GM21515 (cell line): ENCODE data around the gene EFHD1.

Source experiments
- ATAC-seq: cut with Tn5 transposase; IDR thresholded peaks from one replicate; pipeline ENCODE4 v1.9.1; 2021; ENCODE audit not compliant: unreplicated experiment

The EFHD1 gene, protein sequence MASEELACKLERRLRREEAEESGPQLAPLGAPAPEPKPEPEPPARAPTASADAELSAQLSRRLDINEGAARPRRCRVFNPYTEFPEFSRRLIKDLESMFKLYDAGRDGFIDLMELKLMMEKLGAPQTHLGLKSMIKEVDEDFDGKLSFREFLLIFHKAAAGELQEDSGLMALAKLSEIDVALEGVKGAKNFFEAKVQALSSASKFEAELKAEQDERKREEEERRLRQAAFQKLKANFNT

DNA sequence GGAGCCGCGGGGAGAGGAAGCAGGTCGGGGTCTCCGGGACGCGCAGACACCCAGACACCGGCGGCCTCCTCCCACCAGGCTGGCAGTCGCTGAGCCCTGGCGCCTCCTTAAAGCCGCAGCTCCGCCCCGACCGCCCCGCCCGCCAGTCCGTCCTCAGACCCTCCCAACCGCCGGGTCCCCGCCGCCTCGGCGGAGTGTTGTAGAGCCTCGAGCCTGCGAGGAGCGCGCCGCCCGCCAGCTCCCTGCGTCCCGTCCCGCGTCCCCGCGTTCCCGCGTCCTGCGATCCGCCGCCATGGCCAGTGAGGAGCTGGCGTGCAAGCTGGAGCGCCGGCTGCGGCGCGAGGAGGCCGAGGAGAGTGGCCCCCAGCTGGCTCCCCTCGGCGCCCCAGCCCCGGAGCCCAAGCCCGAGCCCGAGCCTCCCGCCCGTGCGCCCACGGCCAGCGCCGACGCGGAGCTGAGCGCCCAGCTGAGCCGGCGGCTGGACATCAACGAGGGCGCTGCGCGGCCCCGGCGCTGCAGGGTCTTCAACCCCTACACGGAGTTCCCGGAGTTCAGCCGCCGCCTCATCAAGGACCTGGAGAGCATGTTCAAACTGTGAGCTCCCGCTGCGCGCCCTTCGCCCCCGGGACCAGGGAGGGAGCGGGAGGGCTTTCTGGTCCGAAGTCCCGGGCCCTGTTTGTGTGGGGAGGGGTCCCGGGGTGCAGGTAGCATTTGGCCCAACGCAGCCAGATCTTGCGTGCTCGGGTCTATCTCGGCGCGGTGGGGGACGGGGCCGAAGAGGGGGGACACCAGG is at the start of gene EFHD1:
Gene EFHD1, plus strand, starts transcription at position 192 of the 793 bp plus-strand sequence. Its CDS starts 101 bp downstream, at position 293.
- ATAC-seq, result no peak

DNA sequence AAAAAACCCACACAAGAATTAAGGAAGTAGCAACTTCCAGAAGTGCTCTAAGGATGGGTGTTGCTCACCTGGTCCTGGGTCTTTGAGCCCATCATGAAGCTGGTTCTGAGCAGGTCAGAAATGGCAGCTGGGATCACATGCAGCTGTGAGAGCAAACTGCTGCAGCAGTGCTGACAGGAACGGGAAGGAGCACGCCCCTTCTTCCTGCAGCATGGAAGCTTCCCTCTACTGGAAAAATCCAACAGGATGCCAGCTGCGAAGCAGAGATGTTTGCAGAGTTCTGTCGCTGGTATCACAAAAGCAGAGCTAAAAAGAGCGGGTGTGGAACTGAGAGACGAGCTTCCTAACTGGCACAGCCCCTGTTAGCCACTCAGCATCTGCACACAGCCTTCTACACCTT is 49.2 kb upstream of the EFHD1 start:
- ATAC-seq, result no peak

DNA sequence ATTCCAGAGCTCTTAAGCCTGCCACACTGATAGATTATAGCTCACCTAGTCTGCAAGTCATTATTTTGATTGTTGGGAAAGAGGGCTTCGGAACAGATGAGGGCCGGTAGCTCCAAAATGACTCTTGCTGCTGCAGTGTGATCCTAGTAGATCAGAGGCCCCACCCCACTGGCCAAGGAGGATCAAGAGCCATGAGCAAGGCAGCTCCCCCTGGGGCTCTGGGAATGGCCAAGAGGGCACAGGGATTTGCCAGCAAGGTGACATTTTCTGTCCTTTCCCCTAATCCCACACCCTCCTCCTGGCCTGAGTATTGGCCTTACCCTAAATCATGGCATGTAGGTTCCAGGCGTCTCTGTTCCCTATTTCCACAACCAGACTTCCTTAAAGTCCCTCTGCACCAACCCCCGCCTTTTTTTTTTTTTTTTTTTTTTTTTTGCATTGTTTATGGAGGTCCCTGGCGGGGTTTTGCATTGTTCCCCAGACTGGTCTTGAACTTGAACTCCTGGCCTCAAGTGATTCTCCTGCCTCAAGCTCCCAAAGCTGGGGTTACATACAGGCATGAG is 46.4 kb upstream of the EFHD1 start:
- ATAC-seq, result no peak

DNA sequence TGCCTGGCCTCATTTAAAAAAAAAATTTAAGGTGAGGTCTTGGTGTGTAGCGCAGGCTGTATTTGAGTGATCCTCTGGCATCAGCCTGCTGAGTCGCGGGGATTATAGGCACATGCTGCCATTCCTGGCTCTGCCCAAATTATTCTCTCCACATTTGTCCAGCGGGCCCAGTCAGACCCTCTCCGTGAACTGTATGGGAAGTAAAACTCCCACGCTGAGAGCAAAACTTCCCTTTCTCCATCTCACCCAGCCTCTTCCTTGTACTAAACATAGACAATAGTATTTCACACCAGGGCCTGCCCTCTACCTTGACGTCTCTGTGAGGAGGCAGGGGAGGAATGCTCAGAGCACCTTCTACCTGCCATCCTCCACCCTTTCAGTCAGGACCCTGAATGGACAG is 45.9 kb upstream of the EFHD1 start:
- no peak for ATAC-seq

DNA sequence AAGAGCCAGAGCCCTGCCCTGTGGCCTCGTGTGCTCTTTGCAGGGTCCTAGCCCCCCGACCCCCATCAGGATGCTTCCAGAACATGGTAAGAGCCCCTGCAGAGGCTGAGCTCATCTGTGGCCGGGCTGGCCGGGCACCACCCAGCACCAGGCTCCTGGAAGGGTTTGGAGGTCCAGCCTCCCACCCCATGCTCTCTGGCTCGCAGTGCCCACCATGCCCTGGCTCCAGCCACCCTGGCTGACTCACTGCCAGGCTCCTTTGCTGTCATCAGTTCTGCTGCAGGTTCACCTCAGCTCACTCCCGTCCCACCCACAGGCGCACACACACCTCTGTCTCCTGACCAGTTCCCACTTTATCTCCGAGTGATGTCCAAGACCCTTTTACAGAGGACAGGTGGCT is 45.4 kb upstream of the EFHD1 start:
- ATAC-seq, result no peak

DNA sequence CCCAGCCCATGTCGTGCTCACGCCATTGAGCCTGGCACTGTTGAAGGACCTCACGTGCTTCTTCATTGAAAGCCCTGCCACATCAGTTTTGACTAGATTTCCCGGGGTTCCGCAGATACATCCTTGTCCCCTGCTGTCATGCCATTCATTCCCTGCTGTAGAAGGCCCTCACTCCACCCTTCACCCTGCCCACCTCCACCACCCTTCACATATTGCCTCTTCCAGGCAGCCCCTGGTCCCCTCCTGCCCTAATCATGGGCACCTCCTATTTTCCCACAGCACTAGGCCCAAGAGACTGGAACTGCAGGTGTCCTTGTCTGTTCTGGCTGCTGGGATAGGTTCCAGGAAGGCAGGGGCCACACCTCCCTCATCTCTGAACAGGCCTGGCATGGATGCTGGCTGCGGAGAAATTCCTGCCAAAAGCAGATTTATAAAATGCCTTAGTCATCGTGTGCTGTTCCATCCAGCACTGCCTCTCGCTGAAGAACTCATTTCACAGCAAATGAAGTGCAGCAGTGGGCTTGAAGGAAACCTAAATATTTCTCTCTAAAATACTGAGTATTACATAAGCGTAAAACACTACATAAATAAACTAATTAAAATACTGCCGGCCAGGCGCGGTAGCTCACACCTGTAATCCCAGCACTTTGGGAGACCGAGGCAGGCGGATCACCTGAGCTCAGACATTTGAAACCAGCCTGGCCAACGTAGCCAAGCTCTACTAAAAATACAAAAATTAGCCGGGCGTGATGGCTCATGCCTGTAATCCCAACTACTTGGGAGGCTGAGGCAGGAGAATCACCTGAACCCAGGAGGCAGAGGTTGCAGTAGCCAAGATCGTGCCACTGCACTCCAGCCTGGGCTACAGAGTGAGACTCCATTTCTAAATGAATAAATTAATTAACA is 44.5 kb upstream of the EFHD1 start:
- ATAC-seq, result no peak

DNA sequence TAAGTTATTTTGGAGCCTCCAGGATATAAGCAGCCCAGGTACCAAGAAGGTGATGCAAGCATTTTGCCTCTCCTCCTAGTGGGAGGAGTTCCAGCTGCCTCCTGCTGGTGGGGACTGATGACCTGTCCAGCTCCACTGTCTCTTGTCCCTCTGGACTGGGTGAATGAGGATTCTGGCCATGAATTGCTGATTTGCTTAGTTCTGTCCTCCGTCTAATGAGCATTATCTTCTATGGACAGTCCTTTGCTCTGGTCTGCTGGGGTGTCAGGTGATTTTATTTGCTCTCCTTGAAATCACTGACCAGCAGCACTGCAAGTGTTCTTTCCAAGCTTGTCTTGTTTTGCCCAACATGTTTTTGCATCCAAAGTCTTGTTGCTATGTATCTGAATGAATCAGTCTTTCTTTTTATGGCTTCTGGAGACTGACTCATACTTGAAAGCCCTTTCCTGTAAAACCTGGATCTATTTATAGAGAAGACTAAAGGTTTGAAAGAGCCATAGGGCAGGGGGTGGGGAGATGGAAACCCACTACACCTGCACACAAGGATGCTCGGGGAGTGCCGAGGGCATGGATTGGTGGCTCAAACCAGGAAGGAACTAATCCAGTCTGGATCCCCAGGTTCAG is 40.5 kb upstream of the EFHD1 start:
- ATAC-seq, result no peak

DNA sequence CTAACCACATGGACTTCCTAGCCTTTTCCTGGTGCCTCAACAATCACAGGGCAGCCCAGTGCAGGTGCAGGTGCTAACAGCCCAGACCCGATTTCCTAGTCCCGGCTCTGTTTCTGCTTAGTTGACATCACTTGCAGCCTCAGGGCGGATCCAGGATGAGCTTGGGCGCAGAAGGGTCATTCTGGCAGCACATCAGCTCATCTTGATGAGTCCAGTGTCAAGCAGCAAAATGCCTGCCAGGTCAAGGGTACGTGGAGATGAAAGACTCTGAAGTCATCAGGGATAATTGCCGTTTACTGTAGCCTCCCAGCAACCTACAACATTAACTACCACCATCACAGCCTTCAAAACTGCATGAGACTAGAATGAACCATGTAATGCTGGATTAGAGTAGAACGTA is 39.4 kb upstream of the EFHD1 start:
- no peak for ATAC-seq

DNA sequence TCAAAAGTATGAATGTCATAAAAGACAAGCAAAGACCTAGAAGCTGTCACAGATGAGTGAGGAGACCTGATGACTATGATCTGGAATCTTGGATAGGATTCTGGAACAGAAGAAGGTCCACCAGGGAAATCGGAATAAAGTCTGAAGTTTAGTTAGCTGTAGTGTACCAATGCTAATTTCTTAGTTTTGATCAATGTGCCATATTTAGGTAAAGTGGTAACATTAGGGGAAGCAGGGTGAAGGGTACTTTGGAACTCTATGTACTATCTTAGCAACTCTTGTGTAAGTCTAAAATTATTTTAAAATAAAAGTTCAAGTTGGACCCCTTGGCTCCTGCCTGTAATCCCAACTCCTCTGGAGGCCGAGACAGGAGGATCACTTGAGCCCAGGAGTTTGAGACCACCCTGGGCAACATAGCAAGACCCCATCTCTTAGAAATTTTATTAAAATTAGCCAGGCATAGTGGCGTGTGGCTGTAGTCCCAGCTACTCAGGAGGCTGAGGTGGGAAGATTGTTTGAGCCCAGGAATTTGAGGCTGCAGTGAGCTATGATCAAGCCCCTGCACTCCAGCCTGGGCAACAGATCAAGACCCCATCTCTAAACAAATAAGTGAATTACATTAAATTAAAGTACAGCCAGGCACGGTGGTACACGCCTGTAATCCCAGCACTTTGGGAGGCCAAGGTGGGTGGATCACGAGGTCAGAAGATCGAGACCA is 35.9 kb upstream of the EFHD1 start:
- no peak for ATAC-seq

DNA sequence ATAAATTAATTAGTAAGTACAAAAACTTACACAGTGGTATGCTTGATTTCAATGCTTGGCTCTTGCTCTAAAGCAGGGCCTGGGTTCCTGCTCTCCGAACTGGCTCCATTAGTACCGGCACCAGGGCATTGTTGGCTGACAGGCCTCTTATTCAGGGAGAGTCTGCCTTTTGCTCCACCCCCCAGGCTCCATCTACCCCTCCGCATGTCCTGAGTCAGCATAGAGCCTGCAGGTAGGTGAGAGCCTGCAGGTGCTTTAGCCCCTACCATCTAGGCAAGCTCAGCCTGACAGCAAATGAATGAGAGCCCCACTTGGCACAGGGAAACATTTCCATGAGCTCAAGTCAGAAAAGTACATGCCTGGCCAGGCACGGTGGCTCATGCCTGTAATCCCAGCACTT is 35.1 kb upstream of the EFHD1 start:
- ATAC-seq, result no peak

DNA sequence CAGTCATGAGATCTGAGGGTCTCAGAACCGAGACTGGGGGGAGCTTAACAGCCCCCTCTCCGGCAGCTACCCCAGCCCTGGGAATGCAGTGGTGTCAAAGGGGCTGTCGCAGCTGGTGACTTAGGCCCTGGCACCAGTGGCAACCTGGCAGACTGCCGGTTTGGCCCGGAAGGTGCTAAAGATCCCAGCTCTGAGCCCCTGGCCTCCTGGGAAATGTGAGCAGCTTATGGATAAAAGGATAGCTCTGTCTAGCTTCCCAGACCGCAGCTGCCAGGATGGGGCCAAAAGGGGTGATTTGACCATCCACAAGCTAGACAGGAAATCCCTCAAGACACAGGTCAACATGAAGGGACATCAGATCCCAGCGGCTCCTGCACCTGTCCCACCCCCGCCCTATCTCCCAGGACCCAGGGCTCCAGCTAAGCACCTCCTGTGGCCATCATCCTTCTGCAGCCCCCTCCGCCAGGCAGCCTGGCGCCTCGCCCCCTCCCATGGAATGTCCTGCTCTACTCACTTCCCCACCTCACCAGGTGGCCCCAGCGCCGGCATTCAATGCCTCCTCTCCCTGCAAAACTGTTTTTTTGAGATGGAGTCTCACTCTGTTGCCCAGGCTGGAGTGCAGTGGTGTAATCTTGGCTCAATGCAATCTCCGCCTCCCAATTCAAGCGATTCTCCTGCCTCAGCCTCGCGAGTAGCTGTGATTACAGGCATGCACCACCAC is 33.2 kb upstream of the EFHD1 start:
- no peak for ATAC-seq

DNA sequence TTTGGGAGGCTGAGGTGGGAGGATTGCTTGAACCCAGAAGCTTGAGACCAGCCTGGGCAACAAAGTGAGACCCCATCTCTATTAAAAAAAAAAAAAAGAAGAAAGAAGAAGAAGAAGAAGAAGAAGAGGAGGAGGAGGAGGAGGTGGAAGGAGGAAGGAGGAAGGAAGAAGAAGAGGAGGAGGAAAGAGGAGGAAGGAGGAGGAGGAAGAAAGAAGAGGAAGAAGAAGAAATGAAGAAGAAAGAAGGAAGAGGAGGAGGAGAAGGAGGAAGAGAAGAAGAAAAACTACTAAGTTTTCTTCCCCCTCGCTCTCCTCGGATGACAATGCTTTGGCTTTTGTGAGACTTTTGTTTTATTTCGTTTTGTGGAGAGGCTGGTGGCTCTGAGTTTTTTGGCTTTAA is 30.1 kb upstream of the EFHD1 start:
- no peak for ATAC-seq

DNA sequence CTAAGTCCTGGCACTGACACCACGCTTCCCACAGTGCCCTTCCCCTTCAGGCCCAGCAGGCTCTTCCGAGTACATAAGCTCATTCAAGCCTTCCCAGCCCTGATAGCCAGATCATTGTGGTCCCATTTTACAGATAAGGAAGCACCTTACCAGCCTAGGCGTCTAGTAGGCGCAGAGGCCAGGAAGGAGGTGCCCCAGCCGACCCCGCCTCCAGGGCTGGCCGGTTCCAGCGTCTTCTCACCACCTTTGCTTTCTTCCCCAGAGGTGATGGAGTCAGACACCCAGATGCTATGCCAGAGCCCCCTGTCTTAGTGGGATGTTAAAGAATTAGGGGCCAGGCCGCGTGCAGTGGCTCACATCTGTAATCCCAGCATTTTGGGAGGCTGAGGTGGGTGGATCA is 28.9 kb upstream of the EFHD1 start:
- no peak for ATAC-seq

DNA sequence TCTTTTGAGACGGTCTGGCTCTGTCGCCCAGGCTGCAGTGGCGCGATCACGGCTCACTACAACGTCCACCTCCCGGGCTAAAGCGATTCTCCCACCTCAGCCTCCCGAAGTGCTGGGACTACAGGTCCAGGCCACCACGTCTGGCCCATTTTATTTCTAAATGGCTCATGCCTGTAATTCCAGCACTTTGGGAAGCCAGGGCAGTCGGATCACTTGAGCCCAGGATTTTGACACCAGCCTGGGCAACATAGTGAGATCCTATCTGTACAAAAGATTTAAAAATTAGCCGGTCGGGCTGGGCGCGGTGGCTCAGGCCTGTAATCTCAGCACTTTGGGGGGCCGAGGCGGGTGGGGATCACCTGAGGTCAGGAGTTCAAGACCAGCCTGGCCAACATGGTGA is 26.4 kb upstream of the EFHD1 start:
- no peak for ATAC-seq

DNA sequence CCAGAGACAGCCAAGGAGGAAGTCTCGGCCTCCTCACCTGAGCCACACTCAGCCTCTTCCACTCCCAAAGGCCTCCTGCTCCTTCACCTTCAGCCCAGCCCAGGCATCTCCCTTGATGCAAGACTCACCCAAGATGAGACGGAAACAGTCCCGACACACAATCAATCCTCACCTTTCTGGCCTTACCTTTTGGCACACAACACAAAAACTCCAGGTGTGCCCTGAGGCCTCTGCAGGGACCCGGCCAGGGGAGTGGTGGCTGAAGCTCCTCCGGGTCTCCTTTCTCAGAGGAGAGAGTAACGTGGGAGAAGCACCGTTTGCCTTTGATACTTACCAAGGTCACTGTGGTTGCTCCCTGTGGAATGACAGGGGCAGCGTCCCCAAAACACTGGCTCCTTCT is 23.8 kb upstream of the EFHD1 start:
- ATAC-seq, result no peak

DNA sequence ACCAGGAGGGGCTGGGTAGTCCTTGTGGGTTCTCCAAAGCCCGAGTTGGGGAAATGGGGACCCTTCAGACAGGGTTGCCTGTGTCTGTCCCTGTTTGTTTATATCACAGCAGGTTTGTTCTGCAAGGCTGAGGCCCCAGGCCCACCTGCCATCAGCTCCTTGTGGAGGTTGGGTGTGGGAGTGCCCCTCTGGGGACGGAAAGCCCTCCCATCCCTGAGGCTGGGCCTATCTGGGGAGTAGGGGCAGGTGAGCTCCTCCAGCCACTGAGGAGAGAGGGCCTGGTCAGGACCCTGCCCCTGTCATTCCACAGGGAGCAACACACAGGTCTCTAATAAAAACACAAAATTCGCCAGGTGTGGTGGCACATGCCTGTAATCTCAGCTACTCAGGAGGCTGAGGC is 23.3 kb upstream of the EFHD1 start:
- no peak for ATAC-seq

DNA sequence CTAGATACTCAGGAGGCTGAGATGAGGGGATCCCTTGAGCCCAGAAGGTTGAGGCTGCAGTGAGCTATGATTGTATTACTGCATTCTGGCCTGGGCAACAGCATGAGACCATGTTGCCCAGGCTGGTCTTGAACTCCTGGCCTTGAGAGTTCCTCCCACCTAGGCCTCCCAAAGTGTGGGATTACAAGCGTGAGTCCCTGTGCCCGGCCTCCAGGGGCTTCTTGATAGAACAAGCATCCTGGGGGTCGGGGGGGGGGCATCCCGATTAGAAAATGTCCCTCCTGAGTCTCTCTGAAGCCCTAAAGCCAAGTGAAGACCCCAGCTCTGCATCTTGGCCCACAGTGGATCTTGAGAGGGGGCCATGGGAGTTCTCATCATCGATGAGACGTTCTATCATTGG is 22.3 kb upstream of the EFHD1 start:
- no peak for ATAC-seq

DNA sequence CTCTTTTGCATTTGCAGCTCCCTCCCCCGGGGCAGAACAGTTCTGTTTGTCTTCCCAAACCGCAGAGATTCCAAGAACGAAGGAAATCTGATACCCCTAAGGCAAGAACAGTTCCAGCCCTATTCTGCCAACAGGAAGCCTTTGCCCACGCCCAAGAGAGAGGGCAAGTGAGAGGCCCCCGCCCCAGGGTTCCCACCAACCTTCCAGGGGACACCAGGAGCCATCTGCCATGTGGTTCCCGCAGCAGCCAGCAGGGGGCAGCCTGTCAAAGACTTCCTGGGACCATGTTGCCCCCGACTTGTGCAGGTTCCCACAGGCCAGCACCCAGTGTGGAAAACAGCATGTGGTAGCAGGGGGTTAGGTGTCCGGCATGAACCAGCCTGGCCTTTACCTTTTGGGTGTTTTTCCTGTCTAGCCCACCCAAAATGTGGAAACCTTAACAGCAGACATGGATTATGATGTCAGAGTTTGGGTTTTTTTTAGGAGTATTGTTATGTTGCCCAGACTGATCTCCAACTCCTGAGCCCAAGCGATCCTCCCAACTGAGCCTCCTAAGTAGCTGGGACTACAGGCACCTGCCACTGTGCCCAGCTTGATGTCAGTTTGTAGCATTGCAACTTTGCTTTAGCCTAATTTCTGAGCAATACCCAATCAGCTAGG is 21.7 kb upstream of the EFHD1 start:
- peak; percentile 55 for ATAC-seq

DNA sequence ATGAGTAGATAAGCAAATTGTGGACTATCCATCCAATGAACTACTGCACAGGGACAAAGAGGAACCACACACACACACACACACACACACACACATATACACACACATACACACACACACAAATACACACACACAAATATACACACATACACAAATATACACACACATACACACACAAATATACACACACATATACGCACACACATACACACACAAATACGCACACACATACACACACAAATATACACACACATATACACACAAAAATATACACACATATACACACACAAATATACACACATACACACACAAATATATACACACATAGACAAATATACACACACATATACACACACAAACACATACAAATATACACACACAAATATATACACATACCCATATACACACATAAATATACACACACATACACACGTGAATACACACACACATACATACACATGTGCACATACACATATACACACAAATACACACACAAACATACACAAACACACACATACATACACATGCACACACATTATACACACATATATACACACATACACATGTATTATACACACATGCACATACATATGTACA is 19.8 kb upstream of the EFHD1 start:
- ATAC-seq, result no peak
